Caki2 (cell line): ENCODE measurements around the gene FXYD6. TPM values are rescaled to one million over a fixed set of nuclear protein-coding genes. Genes with fewer than 3 reads are reported as not detected.
"Not testable (repeated sequence)": the region's sequence is repeated elsewhere in the genome, so short reads cannot be mapped to it uniquely, and the experiment has no call there.

Source experiments
- DNase-seq: peaks from one replicate; pipeline ENCODE4 v3.0.0-alpha.2; 2015; ENCODE audit warnings: low read depth
- in situ Hi-C: cut with HindIII; loops from 2 replicates; pipeline ENCODE4 v1.10.0; 2016; ENCODE audit warnings: low sequenced_read_pairs, low pct_unique_long_range_greater_than_20kb, mixed read lengths
- total RNA-seq: library from RNA; depleted of rRNA; stranded (reverse); fragments of >200 nt; shearing (Covaris generic); gene quantifications from 2 replicates; pipeline ENCODE4 v1.2.3, GENCODE V29; 2014; ENCODE audit warnings: low replicate concordance

Gene FXYD6
- total RNA-seq, 1 experiment from 2014 or later = not detected

GRCh38 chr11:117874910-117875381, 1.5 kb downstream of the FXYD6 start:
- no peak for DNase-seq
- in situ Hi-C loops = no loop called here

DNA sequence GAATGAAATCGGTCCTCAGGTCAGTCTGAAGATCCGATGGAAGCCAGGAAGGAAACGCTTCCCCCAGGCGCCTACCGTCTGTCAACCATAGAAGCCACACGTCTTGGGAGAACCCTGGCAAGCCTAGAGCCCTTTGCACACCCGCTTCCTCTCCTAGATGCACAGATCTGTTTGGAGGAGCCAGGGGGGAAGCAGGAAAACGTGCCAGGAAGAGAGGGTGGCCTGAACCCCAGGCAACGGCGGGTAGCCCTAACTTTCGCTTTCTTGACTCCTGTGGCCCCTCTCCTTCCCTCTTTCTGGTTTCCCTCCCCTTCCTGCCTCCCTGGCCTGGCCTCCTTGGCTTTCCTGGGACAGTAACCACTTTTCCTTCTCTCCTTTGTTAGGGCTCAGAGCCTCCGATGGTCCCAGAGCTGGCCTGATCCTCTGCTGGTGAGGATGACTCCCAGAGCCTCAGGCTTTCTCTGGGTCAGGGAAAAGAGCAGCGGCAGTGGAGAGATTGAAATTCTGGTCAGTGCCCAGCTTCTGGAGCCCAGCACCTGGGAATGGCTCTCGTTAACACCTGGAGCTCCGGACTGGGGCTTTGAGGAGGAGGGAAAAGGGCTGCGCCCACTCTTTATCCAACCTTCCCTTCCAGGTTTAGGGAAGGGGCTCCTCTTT, 2.1 kb downstream of the FXYD6 start:
- in situ Hi-C loops = no loop called here
- no peak for DNase-seq

GRCh38 chr11:117873828-117874125, 2.7 kb downstream of the FXYD6 start:
- in situ Hi-C loops = no loop called here
- DNase-seq = no peak

DNA sequence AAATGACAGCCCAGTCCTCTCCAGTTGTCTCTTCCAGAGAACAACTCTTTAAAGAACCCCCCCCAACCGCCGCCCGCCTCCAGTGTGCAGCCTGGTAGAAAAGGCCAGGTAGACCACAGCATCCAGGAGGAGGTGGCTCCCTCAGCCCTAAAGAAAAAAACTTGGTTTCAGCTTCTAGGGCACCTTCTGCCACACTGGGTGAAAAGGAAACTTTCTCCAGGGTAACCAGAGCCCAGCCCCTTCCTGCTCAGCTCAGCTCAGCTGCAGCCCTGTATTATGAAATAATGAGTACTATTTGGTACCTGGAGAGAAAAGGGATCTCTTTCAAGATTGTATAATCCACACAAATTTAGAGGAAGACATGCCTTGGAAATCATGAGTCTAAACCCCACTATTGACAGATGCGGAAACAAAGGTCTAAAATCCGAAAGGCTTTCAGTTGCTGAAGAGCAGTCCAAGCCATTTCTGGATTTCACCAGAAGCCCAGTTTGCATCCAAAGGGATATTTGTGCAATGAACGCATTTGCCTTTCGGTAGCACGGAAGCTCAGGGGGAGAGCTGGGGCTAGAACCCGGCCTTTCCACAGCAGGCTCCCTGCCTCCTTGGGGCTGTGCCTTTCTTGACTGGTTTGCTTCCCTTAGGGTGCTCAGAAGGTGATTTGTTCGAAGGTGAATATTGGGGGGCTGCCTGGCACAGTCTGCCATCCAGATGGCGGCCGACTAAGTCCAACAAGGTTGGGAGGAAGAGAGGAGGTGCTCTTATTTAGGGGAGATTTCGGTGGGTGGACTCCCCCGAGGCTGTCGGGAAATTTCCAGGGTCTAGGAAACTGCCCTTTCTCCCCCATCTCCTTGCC, 3.3 kb downstream of the FXYD6 start:
- no peak for DNase-seq
- in situ Hi-C loops = no loop called here

GRCh38 chr11:117872420-117872961, 4.0 kb downstream of the FXYD6 start:
- no peak for DNase-seq

DNA sequence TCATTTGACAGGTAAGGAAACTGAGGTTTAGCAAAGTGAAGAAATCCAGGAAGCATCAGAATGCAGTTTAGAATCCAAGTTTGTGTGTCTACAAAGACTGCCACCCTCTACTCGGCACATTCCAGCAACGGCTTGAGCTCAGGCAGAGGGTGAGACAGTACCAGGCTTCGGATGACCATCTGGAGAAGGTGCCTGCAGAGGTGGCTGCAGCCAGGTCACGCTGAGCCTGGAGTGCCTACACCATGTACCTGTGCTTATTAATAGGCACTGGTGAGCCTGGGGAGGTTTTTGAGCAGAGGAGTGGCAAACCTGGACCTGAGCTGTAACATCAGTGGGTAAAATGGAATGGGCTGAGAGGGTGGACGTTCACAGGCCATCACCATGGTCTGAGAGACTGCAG, 4.7 kb downstream of the FXYD6 start:
- in situ Hi-C loops = no loop called here

More at GRCh38 chr11:117872420-117872961, 4.0 kb downstream of the FXYD6 start:
- in situ Hi-C loops = no loop called here

DNA sequence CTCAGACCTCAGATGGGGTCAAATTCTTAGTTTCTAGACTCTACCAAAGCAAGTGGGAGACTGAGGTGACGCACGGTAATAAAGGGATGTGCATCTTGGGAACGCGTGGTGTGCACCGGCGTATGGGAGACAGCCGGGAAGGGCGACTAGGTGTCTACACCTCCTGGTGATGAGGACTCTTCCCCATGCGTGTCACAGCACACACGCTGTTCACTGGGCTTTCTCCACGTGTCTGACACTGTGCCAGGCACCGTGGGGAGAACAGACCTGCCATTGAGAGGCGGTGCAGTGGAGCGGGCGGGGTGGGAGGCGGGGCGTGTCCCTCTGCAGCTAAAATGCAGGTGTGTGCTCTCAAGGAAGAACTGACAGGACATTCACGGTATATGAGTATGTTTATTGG, 5.3 kb downstream of the FXYD6 start:
- in situ Hi-C loops = no loop called here
- no peak for DNase-seq

More for the DNA sequence above, 4.7 kb downstream of the FXYD6 start:
- no peak for DNase-seq

DNA sequence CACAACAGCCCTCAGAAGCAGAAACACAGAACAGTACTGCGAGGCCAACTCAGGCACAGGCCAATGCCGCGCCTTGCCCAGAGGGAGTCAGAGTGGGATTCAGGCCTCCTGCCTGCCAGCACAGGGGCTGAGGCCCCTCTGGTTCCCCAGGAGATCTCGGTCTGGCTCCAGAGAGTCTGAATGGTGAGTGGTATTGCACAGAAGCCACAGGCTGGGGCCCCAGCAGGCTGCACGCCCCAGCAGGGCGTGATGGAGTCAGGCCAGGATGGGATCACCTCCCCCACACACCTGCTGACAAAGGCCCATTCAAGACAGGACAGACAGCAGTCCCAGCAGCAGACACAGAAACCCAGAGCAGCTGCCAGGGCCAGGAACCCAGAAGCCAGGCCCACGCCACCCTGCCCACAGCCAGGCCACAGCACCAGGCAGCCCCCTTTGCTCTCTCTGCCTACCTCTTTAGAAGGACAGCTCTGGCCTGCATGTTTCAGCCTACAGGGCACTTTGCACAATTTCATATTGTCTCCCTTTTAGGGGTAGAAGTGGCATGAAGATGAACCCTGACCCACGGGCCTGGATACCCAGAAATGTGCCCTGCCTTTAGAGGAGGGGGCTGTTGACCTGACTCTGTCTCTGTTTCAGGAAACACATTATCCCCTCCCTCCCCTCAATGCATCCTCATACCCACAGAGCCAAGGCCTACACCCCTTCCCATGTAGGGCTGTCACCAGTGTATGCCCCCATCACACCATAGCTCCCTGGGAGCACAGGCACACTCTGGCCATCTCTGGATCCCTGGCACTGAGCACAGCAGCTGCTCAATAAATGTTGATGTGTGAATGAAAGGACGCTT, 6.1 kb downstream of the FXYD6 start:
- no peak for DNase-seq
- in situ Hi-C loops = no loop called here

GRCh38 chr11:117869604-117870003, 6.9 kb downstream of the FXYD6 start:
- DNase-seq = no peak
- in situ Hi-C loops = no loop called here

DNA sequence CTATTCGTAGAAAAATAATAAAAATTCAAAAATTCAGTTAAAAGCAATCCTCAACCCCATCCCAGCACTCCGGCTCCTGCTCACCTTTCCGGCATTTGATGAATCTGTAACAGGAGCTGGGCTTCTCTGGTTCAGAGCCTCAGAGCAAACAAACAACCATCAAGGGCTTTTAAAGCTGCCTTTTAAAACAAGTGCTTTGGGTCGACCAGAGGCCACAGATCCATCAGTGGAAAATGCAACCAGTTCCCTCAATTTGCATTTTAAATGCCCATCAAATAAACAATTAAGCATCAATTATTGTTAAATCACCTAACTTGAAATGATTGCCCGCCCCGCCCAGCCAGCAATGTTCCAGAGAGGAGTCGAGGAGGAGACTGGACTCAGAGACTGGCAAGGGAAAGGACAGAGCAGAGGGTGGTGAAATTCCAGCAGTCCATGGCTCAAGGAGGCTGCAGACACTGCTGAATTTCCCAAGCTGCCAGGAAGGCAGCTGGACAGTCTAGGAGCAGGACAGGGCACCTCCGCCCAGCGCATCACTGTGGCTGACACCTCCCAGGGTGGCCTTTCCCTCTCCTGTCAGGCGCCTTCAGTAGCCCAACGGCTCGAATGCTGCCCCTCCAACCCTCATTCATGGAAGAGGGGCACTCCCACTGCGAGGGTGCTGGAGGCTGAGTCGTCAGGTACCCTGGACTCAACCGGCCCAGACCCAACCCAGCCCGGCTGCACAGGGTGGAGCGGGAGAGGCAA, 7.5 kb downstream of the FXYD6 start:
- DNase-seq = no peak
- in situ Hi-C loops = no loop called here

- no peak for DNase-seq
- in situ Hi-C loops = no loop called here
Observed at GRCh38 chr11:117868088-117868487, 8.4 kb downstream of the FXYD6 start.

- in situ Hi-C loops = no loop called here
- no peak for DNase-seq
Observed at GRCh38 chr11:117866526-117866925, 9.9 kb downstream of the FXYD6 start.

- DNase-seq, in situ Hi-C loops: not testable (repeated sequence)
Observed at GRCh38 chr11:117865546-117865945, 10.9 kb downstream of the FXYD6 start.

- in situ Hi-C loops = no loop called here
- no peak for DNase-seq
Observed at GRCh38 chr11:117863383-117863782, 13.1 kb downstream of the FXYD6 start.

- in situ Hi-C loops = no loop called here
- no peak for DNase-seq
Observed at GRCh38 chr11:117862753-117863152, 13.7 kb downstream of the FXYD6 start.

DNA sequence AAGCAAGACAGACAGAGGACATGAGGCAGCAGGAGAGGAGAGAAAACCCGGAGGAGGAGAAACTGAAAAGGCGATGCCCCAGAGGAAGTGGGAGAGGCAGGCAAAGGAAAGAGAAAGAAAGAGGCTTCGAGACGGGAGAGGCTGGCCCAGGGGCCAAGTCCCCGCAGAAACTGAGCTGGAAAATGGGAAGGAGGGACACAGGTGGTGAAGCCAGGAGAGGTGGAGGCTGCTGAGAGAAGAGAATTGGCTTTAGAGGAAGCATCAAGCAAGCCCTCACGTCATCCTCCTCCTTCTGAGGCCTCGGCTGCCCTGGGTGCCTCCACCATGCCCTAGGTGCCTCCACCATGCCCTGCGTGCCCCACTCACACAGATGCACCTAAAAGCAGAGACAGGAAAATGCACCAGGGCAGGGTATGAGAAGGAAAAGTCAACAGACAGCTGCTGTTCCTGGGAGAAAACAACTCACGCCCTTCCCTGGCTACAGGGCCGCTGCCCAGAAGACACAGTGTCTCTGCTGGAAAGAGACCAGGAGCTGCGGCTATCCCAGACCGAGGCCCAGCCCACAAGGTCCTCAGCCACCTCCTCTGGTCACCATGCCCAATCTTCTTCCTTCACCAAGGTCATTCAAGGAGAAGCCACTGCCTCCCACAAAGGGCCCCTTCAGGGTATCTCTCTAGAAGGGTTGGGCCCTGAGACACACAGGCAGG, 14.3 kb downstream of the FXYD6 start:
- in situ Hi-C loops = no loop called here

More for the DNA sequence above, 14.3 kb downstream of the FXYD6 start:
- no peak for DNase-seq
